Mononuclear cell (primary cell): Measurements from ENCODE around the gene RSRC1. TPM values are rescaled to one million over a fixed set of nuclear protein-coding genes. Genes with fewer than 3 reads are reported as not detected.
"Not testable (repeated sequence)": the region's sequence is repeated elsewhere in the genome, so short reads cannot be mapped to it uniquely, and the experiment has no call there.

Source experiments
- H3K27me3 ChIP-seq: 2 replicates; pipeline ENCODE4 v1.6.0; 2011; ENCODE audit warnings: low read length, control low read depth; ENCODE audit not compliant: insufficient read depth
- H3K4me1 ChIP-seq: 2 replicates; pipeline ENCODE4 v1.5.1; 2011; ENCODE audit warnings: mild to moderate bottlenecking, low read length, control low read depth; ENCODE audit not compliant: insufficient read depth
- H3K4me3 ChIP-seq: 2 replicates; pipeline ENCODE4 v1.5.1; 2011; ENCODE audit warnings: mild to moderate bottlenecking, low read length, moderate library complexity
- H3K9me3 ChIP-seq: 2 replicates; pipeline ENCODE4 v1.5.1; 2011; ENCODE audit warnings: low read depth, mild to moderate bottlenecking, control low read depth, low read length
- total RNA-seq: library from RNA; depleted of rRNA; stranded (reverse); fragments of >200 nt; gene quantifications from one replicate; pipeline ENCODE4 v1.2.3, GENCODE V29; 2012

The RSRC1 gene
- total RNA-seq, 1 donor = 36.1 TPM

DNA sequence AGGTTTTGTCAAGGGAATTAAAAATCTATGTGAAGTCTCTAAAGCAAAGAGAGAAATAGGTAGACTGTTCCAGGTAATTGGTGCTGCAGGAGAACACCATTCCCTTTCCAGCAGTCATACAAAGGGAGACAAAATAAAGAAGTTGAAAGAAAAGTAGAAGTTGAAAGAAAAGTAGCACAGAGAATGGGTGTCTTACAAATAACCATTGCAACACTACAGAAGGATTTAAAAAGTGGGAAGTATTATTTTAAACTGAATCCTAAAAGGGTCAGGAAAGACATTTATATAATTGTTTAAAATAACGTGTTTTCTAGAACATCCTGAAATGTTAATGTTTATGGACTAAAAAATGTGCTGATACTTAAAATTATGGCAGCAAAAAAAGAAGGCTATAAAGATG, 223.8 kb downstream of the RSRC1 start:
- Histone ChIP-seq H3K4me1 (no peaks in the 10 kb centered on the region), H3K4me3 (no peak overlapping the region), H3K9me3 (no peaks in the 10 kb centered on the region), H3K27me3 (no peaks in the 10 kb centered on the region)

DNA sequence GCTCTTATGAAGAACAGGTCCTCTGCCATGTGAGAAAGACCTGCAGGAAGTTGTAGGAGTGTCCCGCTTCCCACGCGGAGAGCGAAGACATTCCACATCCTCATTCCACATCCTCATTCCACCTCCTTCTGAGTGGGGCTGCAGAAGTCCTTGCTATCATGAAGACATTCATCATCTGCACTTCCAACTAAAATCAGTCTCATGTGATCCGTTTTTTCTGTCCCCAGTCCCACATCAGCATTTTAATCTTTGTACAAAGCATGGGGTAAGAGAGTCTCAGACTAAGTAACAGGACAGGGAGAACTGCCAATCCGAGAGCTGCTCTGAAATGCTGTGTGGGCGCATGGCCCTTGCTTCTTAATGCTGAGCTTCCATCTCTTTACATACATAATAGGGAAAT, 227.2 kb downstream of the RSRC1 start:
- no peaks in the 10 kb centered on the region for H3K9me3 ChIP-seq
- H3K27me3 ChIP-seq = no peaks in the 10 kb centered on the region
- no peak overlapping the region for H3K4me3 ChIP-seq
- H3K4me1 ChIP-seq = no peaks in the 10 kb centered on the region

DNA sequence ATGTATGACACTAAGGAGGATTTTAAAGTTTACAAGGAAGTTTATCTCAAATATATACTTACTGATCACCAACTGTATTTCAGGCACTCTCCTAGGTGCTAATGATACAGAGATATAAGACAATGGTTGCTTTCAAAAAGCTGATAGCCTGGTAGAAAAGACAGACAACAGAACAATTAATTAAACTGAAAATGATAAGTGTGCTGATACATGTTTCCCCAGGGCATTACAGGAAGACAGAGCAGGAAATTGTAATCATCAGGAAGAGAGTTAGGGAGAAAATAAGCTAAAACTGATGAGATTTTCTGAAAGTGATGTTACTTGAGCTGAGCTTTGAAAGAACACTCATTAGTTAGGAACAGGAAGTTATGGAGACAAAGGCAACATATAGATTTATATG, 229.7 kb downstream of the RSRC1 start:
- H3K4me1 ChIP-seq = no peaks in the 10 kb centered on the region
- no peaks in the 10 kb centered on the region for H3K27me3 ChIP-seq
- no peaks in the 10 kb centered on the region for H3K9me3 ChIP-seq
- no peak overlapping the region for H3K4me3 ChIP-seq

DNA sequence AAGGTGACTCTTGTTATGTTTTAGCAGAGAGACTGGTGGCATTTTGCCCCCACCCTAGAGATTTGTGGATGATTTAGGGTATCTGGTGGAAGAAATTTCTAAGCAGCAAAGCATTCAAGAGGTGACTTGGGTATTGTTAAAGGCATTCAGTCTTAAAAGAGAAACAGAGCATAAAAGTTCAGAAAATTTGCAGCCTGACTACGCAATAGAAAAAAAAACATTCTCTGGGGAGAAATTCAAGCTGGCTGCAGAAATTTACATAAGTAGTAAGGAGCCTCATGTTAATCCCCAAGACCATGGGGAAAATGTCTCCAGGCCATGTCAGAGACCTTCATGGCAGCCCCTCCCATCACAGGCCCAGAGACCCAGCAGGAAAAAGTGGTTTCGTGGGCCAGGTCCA, 231.1 kb downstream of the RSRC1 start:
- H3K4me1 ChIP-seq, H3K27me3 ChIP-seq, H3K4me3 ChIP-seq, H3K9me3 ChIP-seq: not testable (repeated sequence)

DNA sequence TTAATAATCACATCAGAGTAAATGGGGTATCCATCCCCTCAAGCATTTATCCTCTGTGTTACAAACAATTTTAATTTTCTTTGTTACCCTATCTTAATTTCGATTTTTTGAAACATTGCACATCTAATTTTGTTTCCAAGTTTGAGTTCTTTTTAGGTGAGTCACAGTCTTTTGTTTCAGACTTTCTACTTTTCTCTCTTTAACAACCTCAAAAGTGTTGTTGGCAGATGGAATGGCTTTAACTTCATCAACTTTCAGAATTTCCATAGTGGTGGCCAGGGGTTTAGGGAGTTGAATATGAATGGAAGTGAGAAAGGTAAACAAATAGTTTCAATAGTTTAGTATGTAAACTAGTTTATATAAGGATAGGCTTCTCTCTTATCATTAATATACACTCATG, 238.1 kb downstream of the RSRC1 start:
- Histone ChIP-seq H3K9me3 (no peaks in the 10 kb centered on the region), H3K4me1 (peaks cover 9% of the 10 kb centered on the region), H3K27me3 (no peaks in the 10 kb centered on the region), H3K4me3 (no peak overlapping the region)

DNA sequence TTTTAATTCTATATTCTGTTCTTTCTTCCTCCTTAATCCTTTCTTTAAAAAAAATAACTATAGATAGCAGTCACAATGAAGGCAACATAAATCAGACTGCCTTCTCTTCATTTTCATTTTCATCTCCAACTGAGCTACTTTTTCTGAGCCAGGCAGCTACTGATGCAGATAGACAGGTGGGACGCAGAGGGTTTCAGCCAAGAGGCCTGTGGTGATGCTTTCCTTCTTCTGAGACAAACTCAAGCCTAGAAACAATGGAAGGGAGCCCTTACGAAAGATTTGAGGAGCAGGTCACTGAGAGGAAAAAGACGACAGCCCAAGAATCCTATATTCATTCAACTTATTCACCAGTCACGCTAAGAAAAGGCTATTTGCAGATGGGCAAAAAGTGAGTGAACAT, 241.1 kb downstream of the RSRC1 start:
- peaks cover 12% of the 10 kb centered on the region for H3K4me1 ChIP-seq
- H3K27me3 ChIP-seq = no peaks in the 10 kb centered on the region
- no peak overlapping the region for H3K4me3 ChIP-seq

DNA sequence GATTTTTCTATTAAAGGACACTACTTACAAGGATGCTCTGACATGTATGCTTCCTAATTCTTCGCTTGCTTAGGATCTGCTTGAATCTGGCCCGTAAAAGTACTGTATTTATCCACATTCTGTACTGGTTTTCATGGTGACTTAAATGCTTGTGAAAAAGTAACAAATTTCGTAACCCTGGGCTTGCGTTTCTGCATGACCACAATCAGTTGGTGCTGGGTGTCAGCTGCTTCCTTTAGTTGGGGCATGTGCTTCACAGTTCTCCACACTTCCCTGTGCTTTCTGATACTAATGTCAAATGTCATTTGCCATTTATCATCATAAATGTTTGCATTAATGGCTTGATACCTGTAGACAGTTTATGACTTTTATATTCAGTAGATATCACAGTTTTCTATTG, 242.7 kb downstream of the RSRC1 start:
- Histone ChIP-seq H3K4me3 (no peak overlapping the region), H3K4me1 (peaks cover 12% of the 10 kb centered on the region), H3K27me3 (no peaks in the 10 kb centered on the region)

More for the DNA sequence above, 241.1 kb downstream of the RSRC1 start:
- H3K9me3 ChIP-seq = no peaks in the 10 kb centered on the region

DNA sequence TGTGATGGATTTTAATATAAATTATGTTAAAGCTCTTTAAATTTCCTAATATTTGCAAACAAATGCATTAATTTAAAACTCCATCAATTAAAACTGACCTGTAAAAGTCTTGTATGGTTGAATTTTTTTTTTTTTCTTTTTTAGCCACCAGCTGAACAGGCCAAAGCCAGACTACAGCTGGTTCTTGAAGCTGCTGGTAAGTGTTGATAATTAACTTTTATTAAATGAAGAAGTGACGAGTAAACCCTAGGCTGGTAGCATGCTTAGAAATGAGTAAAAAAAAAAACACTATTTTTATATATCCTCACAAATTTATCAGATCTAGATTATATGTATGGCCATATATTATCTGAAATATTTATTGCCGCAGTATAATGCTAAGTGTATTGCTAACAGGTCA, 244.8 kb downstream of the RSRC1 start:
- no peak overlapping the region for H3K4me3 ChIP-seq
- H3K4me1 ChIP-seq = peaks cover 12% of the 10 kb centered on the region

More for the DNA sequence above, 242.7 kb downstream of the RSRC1 start:
- no peaks in the 10 kb centered on the region for H3K9me3 ChIP-seq

DNA sequence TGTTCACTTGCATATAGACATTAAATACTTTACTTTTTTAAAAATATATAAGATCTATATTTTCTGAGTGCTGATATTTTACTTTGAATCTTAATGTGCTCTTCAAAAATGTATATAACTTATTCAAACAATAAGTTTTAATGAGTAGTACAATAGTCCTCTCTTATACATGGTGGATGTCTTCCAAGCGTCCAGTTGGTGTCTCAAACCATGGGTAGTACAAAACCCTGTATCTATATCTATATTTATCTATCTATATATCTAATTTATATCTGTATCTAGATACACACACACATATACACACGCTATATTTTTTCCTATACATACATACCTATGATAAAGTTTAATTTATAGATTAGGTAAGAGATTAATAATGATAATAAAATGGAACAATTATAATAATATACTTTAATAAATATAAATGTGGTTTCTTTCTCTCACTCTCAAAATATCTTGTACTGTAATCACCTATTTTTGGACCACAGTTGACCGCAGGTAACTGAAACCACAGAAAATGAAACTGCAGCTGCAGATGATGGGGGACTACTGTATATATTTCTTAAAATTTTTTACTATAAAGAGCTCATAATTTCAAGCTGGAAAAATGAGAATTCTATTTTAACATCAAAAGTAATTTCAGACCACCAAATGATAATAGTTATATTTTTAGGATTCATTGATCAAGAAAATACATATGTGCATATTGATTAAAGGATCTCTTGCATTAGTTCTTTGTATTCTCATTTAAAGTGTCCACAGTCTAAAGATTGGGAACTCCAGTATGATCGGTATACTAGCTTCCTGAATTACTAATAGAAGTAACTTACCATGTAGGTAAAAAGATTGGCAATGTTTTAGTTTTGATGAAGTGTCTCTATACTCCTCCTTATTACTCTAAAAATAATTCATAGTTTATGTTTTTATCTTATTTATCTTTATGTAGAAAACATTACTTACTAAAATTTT, 246.0 kb downstream of the RSRC1 start:
- Histone ChIP-seq H3K27me3 (no peaks in the 10 kb centered on the region), H3K4me3 (no peak overlapping the region), H3K9me3 (no peaks in the 10 kb centered on the region), H3K4me1 (peaks cover 12% of the 10 kb centered on the region)

More for the DNA sequence above, 244.8 kb downstream of the RSRC1 start:
- no peaks in the 10 kb centered on the region for H3K9me3 ChIP-seq
- no peaks in the 10 kb centered on the region for H3K27me3 ChIP-seq

DNA sequence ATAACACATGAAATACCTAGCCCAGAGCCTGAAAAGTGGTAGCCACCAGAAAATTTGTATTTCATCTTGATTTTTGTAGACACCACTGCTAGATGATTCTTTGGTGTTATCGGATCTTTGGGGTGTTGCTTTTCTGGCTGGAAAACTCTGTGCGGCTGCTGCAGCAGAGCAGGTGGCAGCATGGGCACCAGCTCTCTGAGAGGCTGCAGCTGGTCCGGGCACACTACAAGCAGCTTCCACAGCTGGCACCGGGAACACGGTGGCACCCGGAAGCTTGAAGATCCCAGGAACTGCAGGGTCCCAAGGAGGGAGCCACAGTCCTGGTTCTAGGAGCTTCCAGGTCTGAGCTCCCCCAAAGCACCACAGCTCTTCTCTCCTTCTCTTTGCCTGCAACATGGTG, 249.4 kb downstream of the RSRC1 start:
- H3K27me3 ChIP-seq = no peaks in the 10 kb centered on the region
- no peak overlapping the region for H3K4me3 ChIP-seq
- no peaks in the 10 kb centered on the region for H3K9me3 ChIP-seq
- no peaks in the 10 kb centered on the region for H3K4me1 ChIP-seq

DNA sequence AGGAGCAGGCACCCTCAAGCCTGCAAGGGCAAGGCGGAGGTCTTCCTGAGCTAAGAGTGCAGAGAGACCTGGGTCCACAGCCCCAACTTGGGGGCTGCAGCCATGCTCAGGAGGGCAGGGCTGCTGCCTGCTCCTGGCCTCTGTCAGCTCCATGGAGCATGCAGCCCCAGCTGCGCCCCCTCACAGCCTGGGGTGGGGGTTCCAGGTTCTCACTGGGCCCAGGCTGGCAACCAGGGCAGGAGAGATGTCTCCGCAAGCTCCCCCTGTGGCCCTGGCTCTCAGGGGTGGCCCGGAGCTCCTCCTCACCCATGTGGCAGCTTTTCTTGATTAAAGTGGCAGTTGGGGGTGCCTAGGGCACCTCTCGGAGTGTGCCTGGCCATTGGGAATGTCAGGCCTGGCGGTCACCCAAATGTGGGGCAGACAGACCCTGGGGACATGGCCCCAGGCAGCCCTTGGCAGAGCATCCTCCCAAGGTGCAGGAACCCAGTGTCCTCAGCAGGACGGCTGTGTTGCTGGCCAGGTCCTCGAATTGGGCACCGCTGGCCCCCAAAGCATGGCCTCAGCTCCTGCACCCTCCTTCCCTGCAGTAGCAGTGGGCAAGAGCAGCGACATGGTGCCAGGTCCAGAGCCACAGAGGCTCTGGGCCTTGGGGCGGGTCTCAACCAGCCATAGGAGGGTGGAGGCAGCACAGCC, 251.0 kb downstream of the RSRC1 start:
- Histone ChIP-seq H3K4me1 (no peaks in the 10 kb centered on the region), H3K27me3 (no peaks in the 10 kb centered on the region), H3K4me3 (no peak overlapping the region), H3K9me3 (no peaks in the 10 kb centered on the region)

DNA sequence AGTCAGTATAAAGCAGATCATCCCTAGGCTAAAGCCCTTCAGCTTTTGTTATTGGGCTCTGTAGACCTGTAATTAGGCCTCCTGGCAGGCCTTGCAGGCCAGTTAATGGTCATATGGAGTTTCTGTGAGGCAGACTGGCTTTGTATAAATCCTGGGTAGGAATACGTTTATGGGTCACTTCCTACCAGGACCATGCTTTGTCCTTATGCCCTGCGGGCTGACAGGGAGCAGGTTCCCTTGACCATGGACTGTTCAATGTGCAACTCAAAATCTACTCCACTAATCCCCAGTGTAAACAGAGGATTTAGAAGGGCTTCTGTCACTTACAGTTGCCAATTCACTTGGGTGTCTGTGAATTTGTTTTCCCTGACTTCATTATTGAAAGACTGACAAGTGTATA, 258.4 kb downstream of the RSRC1 start:
- H3K9me3 ChIP-seq = no peaks in the 10 kb centered on the region
- no peaks in the 10 kb centered on the region for H3K27me3 ChIP-seq
- H3K4me3 ChIP-seq = no peak overlapping the region
- no peaks in the 10 kb centered on the region for H3K4me1 ChIP-seq

DNA sequence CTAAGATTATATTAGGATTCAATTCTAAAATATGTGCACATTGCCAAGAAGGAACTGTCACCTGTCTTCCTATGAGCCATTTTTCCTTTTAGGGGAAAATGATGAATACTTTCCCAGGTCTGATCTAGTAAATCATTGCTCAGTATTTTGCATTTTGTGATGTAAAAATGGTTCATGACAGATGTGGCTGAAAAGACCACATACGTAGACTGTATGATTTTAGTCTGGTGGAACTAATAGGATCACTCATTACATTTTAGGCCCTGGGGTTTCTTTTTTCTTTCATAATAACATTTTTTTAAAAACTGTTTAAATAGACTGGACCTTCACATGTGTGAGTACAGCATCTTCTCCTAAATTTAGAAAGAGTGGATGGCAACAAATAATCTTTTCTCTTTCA, 259.4 kb downstream of the RSRC1 start:
- H3K4me3 ChIP-seq = no peak overlapping the region
- H3K9me3 ChIP-seq = no peaks in the 10 kb centered on the region
- no peaks in the 10 kb centered on the region for H3K27me3 ChIP-seq
- H3K4me1 ChIP-seq = no peaks in the 10 kb centered on the region

DNA sequence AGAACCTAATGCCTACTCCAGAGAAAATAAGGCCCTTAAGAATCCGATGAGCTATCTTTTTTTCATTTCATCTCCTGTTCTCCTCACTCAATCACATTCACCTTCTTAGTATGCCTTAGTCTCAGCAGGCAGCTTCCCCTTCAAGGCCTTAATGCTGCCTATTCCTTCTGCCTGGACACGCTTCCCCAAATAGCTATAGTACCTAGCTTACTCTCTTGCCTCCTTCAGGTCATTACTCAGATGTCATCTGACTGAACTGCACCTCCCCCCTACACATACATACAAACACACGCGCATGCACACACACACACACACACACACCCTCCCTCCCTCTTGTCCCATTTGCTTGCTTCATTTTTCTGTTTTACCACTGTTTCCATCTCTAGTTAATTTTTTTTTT, 269.6 kb downstream of the RSRC1 start:
- Histone ChIP-seq H3K4me1 (no peaks in the 10 kb centered on the region), H3K4me3 (no peak overlapping the region), H3K27me3 (no peaks in the 10 kb centered on the region), H3K9me3 (no peaks in the 10 kb centered on the region)

DNA sequence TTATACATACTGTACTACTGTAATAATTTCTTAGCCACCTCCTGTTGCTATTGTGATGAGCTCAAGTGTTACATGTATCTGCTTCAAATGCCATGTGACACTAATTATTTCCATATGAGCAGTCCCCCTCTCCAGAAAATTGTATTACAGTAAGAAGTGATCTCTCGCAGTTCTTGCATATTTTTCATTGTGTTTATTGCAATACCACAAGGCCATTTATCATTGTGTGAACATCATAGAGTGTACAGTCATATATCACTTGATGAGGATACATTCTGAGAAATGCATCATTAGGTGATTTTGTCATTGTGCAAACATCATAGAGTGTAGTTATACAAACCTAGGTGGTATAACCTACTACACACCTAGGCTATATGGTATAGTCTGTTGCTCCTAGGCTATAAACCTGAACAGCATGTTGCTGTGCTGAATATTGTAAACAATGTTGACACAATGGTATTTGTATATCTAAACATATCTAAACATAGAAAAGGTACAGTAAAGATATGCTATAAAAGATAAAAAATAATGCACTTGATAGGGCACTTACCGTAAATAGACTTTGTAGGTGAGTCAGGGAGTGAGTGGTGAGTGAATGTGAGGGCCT, 271.5 kb downstream of the RSRC1 start:
- no peak overlapping the region for H3K4me3 ChIP-seq
- no peaks in the 10 kb centered on the region for H3K27me3 ChIP-seq
- no peaks in the 10 kb centered on the region for H3K9me3 ChIP-seq
- no peaks in the 10 kb centered on the region for H3K4me1 ChIP-seq
